Neural crest cell (in vitro differentiated cells): Measurements from ENCODE around the gene LDHAL6B. TPM values are rescaled to one million over a fixed set of nuclear protein-coding genes. Genes with fewer than 3 reads are reported as not detected.

Experiments used
- DNase-seq: peaks from one replicate; pipeline ENCODE4 v3.0.0; 2021; ENCODE audit warnings: low read depth, mixed read lengths, low spot score
- H3K27ac Mint-ChIP-seq: one replicate; pipeline ENCODE4 v1.8.0; 2021; ENCODE audit warnings: mild to moderate bottlenecking, mixed read lengths; ENCODE audit not compliant: unreplicated experiment
- H3K27me3 Mint-ChIP-seq: 2 replicates; pipeline ENCODE4 v1.8.0; 2021; ENCODE audit warnings: low read depth, mild to moderate bottlenecking, mixed read lengths
- H3K36me3 Mint-ChIP-seq: 2 replicates; pipeline ENCODE4 v1.8.0; 2021; ENCODE audit warnings: low read depth, mild to moderate bottlenecking, mixed read lengths
- H3K4me1 Mint-ChIP-seq: 2 replicates; pipeline ENCODE4 v1.8.0; 2021; ENCODE audit warnings: mixed read lengths
- H3K4me3 Mint-ChIP-seq: one replicate; pipeline ENCODE4 v1.8.0; 2021; ENCODE audit warnings: mild to moderate bottlenecking, mixed read lengths
- H3K9me3 Mint-ChIP-seq: 2 replicates; pipeline ENCODE4 v1.8.0; 2021; ENCODE audit warnings: mixed read lengths
- total RNA-seq: library from RNA; stranded (reverse); gene quantifications from 2 replicates; pipeline ENCODE4 v1.2.1, GENCODE V29; 2021
- TF ChIP-seq, protein P1 (sequence below): fragments of 200-600 bp; sonication (generic); conservative IDR thresholded peaks from 2 replicates; pipeline ENCODE4 v1.5.0; 2021; ENCODE audit warnings: antibody characterized with exemption, mild to moderate bottlenecking

LDHAL6B gene
- total RNA-seq, 1 donor from 2014 or later = not detected

DNA sequence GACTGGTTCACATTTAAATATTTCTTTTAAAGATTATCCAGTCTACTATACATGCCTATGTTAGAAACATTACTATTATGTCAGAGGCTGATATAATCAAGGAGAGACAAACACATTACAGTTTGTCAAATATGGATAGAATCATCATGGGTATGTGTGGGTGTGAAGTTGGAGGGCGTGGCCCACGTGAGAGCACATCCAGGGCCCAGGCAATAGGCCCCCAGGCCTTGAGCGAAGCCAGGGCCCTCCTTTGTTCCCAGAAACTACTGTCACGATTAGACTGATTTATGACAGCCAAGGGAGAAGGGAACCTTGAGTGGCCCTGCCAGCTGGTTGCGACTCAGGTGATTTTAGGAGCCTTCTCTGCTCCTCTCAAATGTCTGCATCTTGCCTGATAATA lies 26.9 kb upstream of the LDHAL6B start:
- Mint-ChIP-seq H3K36me3 (peaks cover 38% of the 10 kb centered on the region), H3K27ac (no peak overlapping the region), H3K4me1 (peaks cover 8% of the 10 kb centered on the region), H3K27me3 (no peaks in the 10 kb centered on the region), H3K9me3 (peaks cover 7% of the 10 kb centered on the region), H3K4me3 (no peak overlapping the region)
- no peak for DNase-seq
- TF ChIP-seq, protein P1, sequence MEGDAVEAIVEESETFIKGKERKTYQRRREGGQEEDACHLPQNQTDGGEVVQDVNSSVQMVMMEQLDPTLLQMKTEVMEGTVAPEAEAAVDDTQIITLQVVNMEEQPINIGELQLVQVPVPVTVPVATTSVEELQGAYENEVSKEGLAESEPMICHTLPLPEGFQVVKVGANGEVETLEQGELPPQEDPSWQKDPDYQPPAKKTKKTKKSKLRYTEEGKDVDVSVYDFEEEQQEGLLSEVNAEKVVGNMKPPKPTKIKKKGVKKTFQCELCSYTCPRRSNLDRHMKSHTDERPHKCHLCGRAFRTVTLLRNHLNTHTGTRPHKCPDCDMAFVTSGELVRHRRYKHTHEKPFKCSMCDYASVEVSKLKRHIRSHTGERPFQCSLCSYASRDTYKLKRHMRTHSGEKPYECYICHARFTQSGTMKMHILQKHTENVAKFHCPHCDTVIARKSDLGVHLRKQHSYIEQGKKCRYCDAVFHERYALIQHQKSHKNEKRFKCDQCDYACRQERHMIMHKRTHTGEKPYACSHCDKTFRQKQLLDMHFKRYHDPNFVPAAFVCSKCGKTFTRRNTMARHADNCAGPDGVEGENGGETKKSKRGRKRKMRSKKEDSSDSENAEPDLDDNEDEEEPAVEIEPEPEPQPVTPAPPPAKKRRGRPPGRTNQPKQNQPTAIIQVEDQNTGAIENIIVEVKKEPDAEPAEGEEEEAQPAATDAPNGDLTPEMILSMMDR = no peak

DNA sequence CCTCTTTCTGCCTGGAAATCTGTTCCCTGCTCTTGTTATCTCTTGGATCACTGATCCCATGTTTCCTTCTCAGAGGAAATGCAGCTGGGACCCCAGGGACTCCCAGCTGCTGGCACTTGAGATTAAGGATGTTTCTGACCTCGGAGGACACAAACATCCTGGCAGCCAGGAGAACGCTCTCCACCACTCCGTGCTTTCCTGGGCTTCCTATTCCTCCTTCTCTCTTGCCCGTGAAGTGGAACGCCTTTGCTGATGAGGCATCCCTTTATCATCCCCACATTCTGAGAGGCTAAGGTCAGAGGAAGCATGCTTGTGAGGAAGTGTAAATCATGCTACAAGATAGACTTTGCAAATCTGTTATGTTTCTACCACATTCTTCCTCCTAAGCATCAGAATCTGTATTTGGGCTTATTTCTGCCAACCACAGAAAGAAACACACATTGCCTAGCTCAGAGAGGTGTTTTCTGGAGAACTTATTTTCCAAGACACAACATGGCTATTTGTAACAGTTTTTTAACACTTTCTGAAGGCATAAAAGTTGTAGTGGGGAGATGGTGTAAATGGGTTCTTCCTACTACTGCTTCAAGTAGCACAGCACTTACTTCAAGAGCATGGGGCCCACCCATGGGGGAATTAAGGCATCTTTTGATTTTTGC lies 25.6 kb upstream of the LDHAL6B start:
- no peaks in the 10 kb centered on the region for H3K27me3 Mint-ChIP-seq
- TF ChIP-seq, protein P1 = no peak
- no peak for DNase-seq
- H3K27ac Mint-ChIP-seq = no peak overlapping the region
- peaks cover 7% of the 10 kb centered on the region for H3K9me3 Mint-ChIP-seq
- H3K4me3 Mint-ChIP-seq = no peak overlapping the region
- peaks cover 38% of the 10 kb centered on the region for H3K36me3 Mint-ChIP-seq
- no peaks in the 10 kb centered on the region for H3K4me1 Mint-ChIP-seq

DNA sequence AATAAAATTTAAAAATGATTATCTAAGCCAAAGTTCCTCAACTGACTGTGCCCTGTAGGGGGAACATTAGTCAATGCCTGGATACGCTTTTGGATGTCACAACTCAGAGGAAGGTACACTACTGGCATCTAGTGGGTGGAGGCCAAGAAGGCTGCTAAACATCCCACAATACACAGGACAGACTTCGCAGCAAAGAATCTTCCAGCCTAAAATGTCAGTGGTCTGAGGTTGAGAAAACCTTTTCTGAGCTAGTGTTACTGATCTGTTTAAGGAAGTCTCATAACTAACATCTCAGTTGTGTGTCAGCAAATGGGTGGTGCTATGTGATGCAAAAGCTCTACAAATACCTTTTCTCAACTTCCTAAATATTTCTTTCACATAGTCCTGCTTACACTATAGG lies 20.9 kb upstream of the LDHAL6B start:
- H3K4me1 Mint-ChIP-seq = no peaks in the 10 kb centered on the region
- no peak overlapping the region for H3K27ac Mint-ChIP-seq
- TF ChIP-seq, protein P1 = no peak
- no peaks in the 10 kb centered on the region for H3K27me3 Mint-ChIP-seq
- DNase-seq = no peak
- H3K9me3 Mint-ChIP-seq = peaks cover 11% of the 10 kb centered on the region
- H3K36me3 Mint-ChIP-seq = peaks cover 39% of the 10 kb centered on the region
- no peak overlapping the region for H3K4me3 Mint-ChIP-seq

DNA sequence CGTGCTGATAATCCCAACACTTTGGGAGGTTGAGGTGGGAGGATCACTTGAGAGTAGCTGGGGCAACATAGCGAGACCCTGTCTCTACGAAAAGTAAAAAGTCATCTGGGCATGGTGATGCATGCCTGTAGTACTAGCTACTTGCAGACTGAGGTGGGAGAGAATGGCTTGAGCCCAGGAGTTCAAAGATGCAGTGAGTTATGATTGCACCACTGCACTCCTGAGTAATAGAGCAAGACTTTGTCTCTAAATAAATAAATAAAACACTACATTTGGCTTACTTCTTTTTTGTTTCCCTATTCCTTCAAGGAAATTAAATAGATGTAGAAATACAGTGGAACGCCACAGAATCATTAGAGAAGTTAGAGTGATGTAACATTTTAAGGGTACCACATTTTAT lies 20.1 kb upstream of the LDHAL6B start:
- no peak overlapping the region for H3K27ac Mint-ChIP-seq
- no peaks in the 10 kb centered on the region for H3K27me3 Mint-ChIP-seq
- no peaks in the 10 kb centered on the region for H3K4me1 Mint-ChIP-seq
- H3K9me3 Mint-ChIP-seq = peaks cover 10% of the 10 kb centered on the region
- DNase-seq = no peak
- TF ChIP-seq, protein P1 = no peak
- peaks cover 33% of the 10 kb centered on the region for H3K36me3 Mint-ChIP-seq
- H3K4me3 Mint-ChIP-seq = no peak overlapping the region

DNA sequence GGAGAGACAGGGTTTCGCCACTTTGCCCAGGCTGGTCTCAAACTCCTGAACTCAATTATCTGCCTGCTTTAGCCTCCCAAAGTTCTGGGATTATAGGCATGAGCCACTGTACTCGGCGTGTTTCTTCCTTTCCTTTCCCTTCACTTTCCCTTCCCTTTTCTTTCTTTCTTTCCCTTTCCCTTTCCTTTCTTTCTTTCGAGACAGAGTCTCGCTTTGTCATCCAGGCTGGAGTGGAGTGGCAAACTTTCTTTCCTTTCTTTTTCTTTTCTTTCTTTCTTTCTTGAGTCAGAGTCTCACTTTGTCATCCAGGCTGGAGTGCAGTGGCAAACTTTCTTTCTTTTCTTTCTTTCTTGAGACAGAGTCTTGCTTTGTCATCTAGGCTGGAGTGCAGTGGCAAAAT lies 17.4 kb upstream of the LDHAL6B start:
- Mint-ChIP-seq H3K4me1 (no peaks in the 10 kb centered on the region), H3K36me3 (peaks cover 17% of the 10 kb centered on the region), H3K27me3 (no peaks in the 10 kb centered on the region), H3K4me3 (no peak overlapping the region), H3K27ac (no peak overlapping the region), H3K9me3 (peaks cover 6% of the 10 kb centered on the region)
- TF ChIP-seq, protein P1 = no peak
- no peak for DNase-seq
